Raji (cell line): ENCODE results near the gene WDR82.

ENCODE experiments used
- POLR2A ChIP-seq: IDR thresholded peaks from 2 replicates; pipeline ENCODE4 v1.6.1; 2011; ENCODE audit warnings: low read depth, low read length, control low read depth; ENCODE audit not compliant: insufficient read depth

WDR82 gene

DNA sequence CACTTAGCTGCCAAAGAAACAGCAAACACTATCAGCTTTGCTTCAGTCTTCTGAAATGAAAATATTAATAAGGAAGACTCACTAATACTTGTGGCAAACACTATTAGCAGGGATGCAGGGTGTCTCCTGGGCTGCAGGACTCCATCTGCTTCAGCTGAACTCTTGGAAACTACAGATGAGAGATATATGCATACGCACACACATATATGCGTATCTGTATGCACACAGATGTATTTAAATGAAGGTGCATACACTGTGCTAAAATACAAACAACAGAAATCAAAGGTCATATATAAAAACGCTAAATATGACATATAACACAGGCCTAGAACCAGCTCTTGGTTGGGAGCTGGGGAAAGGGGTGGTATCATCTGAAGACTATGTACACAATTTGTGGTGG lies 22.3 kb downstream of the WDR82 start:
- TF ChIP-seq POLR2A: no peak

- TF ChIP-seq POLR2A: no peak
Measured at GRCh38 chr3:52254608-52255007, 23.8 kb downstream of the WDR82 start.

DNA sequence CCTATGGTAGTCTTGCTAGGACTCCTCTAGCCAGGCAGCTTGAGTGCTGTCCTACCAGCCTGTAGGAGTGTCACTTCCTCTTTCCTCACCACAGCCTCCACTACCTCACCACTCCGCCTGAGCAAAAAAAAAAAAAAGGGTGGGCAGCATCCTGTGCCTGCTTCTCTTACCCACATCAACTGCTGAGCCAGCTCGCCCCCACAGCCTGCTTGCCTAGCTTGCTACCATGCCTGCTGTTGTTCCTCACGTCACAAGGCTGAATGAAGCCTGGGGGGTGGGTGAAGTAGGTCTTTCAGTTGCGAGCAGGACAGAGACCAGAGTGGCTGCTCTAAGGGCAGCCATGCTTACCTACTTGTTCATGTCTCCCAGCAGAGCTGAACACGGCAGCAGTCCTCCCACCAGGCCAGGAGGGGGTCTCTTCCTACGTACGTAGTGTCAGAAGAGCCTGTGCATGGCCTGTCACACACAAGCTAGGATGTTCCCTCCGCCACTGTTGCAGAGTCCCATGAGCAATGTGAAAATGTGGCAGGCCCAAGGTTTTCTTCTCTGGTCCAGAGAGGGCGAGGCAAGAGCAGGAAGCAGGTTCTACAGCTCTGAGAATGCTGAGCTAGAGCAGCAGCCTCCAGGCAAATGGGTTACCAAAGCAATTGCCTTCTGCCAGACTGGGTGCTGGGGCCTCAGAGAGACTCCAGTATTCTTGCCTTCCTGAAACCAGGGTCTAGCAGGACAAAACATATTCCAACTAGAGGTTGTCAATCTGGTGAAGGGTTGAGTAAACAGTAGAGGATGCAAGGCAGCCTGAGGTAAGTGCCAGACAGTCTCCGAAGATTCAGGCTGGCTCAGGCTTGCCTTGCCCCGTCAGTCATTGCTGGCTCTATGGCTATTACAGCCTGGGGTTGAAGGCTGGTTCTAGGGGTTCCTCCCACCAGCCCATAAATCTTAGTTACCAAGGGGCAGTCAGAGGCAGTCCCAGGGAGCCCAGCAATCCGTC lies 24.8 kb downstream of the WDR82 start:
- no peak for TF ChIP-seq POLR2A

DNA sequence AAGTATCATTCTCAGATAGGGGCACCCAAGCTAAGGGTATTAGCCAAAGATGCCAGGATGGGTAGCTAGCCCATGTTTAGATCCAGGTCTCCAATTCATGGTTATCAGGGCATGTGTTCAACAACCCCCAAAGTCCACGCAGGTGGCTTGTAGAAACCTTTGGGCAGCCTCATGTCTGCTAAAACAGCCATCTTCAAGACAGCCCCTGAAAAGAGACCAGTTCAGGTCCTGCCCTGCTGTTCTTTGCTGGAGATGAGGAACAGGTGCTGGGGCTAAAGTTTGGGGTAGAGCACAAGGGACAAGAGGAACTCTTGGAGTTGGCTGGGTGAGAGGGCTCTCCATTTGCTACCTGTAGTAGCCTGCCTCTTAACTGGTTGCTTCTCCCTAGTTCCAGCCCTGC lies 28.3 kb downstream of the WDR82 start:
- TF ChIP-seq POLR2A: no peak

DNA sequence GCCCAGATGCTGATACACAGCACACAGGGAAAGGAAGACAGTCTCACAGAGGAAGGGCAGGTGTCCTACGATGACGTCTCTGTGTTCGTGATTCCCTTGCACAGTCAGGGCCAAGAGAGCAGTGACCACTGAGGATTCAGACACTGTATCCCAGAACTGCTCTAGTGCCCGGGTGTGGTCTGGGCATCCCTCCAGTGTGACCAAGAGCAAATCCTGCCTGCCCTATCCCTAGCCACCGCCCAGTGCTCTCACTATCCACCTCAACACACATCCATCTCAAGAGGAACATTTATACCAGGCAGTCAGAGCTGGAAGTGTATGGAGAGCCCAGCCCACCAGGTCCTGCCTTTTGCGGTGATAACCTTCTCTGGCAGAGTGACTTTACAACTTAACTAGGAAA lies 28.8 kb downstream of the WDR82 start:
- no peak for TF ChIP-seq POLR2A

GRCh38 chr3:52248816-52249547 lies 29.5 kb downstream of the WDR82 start:
- no peak for TF ChIP-seq POLR2A

GRCh38 chr3:52248165-52248541 lies 30.3 kb downstream of the WDR82 start:
- TF ChIP-seq POLR2A: no peak

- no peak for TF ChIP-seq POLR2A
Measured at GRCh38 chr3:52247409-52248164, 30.9 kb downstream of the WDR82 start.

DNA sequence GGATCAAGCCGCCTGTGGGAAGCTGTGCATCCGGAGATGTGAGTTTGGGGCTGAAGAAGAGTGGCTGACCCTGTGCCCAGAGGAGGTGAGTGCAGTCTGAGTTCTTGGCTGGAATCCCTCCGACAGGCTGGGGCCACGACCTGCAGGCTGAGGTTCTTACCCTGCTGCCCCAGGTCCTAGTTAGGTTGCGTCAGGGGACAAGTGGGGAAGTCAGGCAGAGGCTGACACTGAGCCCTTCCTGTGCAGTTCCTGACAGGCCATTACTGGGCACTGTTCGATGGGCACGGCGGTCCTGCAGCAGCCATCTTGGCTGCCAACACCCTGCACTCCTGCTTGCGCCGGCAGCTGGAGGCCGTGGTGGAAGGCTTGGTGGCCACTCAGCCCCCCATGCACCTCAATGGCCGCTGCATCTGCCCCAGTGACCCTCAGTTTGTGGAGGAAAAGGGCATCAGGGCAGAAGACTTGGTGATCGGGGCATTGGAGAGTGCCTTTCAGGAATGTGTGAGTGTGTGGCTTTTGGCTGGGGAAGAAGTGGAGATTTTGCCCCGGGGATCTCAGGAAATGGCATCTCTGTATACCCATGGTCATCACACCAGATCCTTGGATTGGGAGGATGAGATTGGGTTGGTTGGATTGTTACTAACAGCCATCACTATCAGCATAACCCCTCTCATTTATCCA lies 31.6 kb downstream of the WDR82 start:
- no peak for TF ChIP-seq POLR2A

DNA sequence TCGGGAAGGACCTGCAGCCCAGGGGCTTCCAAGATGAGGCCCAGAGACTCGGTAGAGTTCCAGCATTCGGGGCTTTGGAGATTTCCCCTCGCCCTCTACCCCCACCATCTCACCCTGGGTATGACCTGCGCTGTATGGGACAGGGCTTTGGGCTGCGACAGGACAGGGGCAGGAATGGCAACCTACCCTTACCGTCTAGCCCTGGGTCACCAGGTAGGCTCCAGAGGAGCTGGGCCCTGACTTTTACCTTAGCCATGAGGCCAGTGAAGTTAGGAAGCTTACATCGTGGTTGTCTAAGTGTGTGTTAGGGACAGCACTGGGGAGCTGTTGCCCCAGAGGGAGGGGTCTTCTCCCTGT lies 32.2 kb downstream of the WDR82 start:
- TF ChIP-seq POLR2A: no peak

GRCh38 chr3:52245322-52246263 lies 32.9 kb downstream of the WDR82 start, which contains the start of gene PPM1M:
Gene PPM1M, plus strand, starts transcription at chr3:52245759. Its CDS starts 66 bp downstream, at chr3:52245825.
- no peak for TF ChIP-seq POLR2A

- TF ChIP-seq POLR2A: no peak; the same call in 1 of the 2 replicates
Measured at GRCh38 chr3:52243791-52244628, 34.4 kb downstream of the WDR82 start.

- no peak for TF ChIP-seq POLR2A
Measured at GRCh38 chr3:52242039-52242438, 36.4 kb downstream of the WDR82 start.
